Stimulated activated effector memory CD8-positive, alpha-beta T cell treated with anti-CD3 and anti-CD28 coated beads, Interleukin-12 subunit alpha, Interleukin-12 subunit beta, amount 100 ng/mL, for 72 hours (primary cell): ENCODE data around the gene LY6G6C.

Source experiments
- ATAC-seq: fragments of 150-1000 bp; cut with Tn5 transposase; 2 replicates; pipeline ENCODE4 v1.10.0; 2021
- DNase-seq, 2 donors: peaks; one replicate each; pipeline ENCODE4 v3.0.0; 2021 to 2022; ENCODE audit warnings: low spot score in 2 of 2
- H3K27ac Mint-ChIP-seq: one replicate; pipeline ENCODE4 v1.8.0; 2022; ENCODE audit warnings: mild to moderate bottlenecking, mixed read lengths
- H3K36me3 Mint-ChIP-seq: one replicate; pipeline ENCODE4 v1.8.0; 2022; ENCODE audit warnings: mild to moderate bottlenecking, mixed read lengths
- H3K4me1 Mint-ChIP-seq: one replicate; pipeline ENCODE4 v1.8.0; 2022; ENCODE audit warnings: mixed read lengths
- H3K4me3 Mint-ChIP-seq: one replicate; pipeline ENCODE4 v1.8.0; 2022; ENCODE audit warnings: mild to moderate bottlenecking, mixed read lengths
- H3K9me3 Mint-ChIP-seq: one replicate; pipeline ENCODE4 v1.8.0; 2022; ENCODE audit warnings: mixed read lengths

LY6G6C gene

GRCh38 chr6:31689249-31690110 lies 32.1 kb downstream of the LY6G6C start:
- H3K27ac Mint-ChIP-seq = peak overlapping the region; percentile 74
- ATAC-seq (peak; percentile 39), DNase-seq (no peak)
- H3K4me3 Mint-ChIP-seq = no peak overlapping the region
- peaks cover 85% of the 10 kb centered on the region for H3K36me3 Mint-ChIP-seq
- peaks cover 8% of the 10 kb centered on the region for H3K4me1 Mint-ChIP-seq
- H3K9me3 Mint-ChIP-seq = no peaks in the 10 kb centered on the region

GRCh38 chr6:31687860-31688693 lies 33.5 kb downstream of the LY6G6C start:
- H3K4me1 Mint-ChIP-seq = peaks cover 8% of the 10 kb centered on the region
- DNase-seq (no peak), ATAC-seq (no peak)
- H3K9me3 Mint-ChIP-seq = no peaks in the 10 kb centered on the region
- peak overlapping the region; percentile 32 for H3K27ac Mint-ChIP-seq
- H3K4me3 Mint-ChIP-seq = no peak overlapping the region
- peaks cover 71% of the 10 kb centered on the region for H3K36me3 Mint-ChIP-seq

GRCh38 chr6:31687321-31687720 lies 34.2 kb downstream of the LY6G6C start:
- peak overlapping the region; percentile 32 for H3K27ac Mint-ChIP-seq
- H3K4me3 Mint-ChIP-seq = no peak overlapping the region
- no peak for DNase-seq
- H3K9me3 Mint-ChIP-seq = no peaks in the 10 kb centered on the region
- H3K4me1 Mint-ChIP-seq = peaks cover 8% of the 10 kb centered on the region
- ATAC-seq = no peak
- H3K36me3 Mint-ChIP-seq = peaks cover 69% of the 10 kb centered on the region

GRCh38 chr6:31686483-31686882 lies 35.1 kb downstream of the LY6G6C start:
- H3K27ac Mint-ChIP-seq = peak overlapping the region; percentile 32

GRCh38 chr6:31683591-31683990 lies 38.0 kb downstream of the LY6G6C start:
- no peak for ATAC-seq
- H3K4me1 Mint-ChIP-seq = peaks cover 26% of the 10 kb centered on the region
- H3K9me3 Mint-ChIP-seq = no peaks in the 10 kb centered on the region
- peaks cover 50% of the 10 kb centered on the region for H3K36me3 Mint-ChIP-seq
- no peak overlapping the region for H3K4me3 Mint-ChIP-seq
- no peak for DNase-seq
- peak overlapping the region; percentile 40 for H3K27ac Mint-ChIP-seq

More at GRCh38 chr6:31686483-31686882, 35.1 kb downstream of the LY6G6C start:
- H3K4me1 Mint-ChIP-seq = peaks cover 12% of the 10 kb centered on the region
- ATAC-seq = no peak
- no peaks in the 10 kb centered on the region for H3K9me3 Mint-ChIP-seq
- no peak overlapping the region for H3K4me3 Mint-ChIP-seq
- DNase-seq = no peak
- H3K36me3 Mint-ChIP-seq = peaks cover 68% of the 10 kb centered on the region

GRCh38 chr6:31681135-31681671 lies 40.3 kb downstream of the LY6G6C start:
- Mint-ChIP-seq H3K4me3 (peak overlapping the region; percentile 83), H3K36me3 (peaks cover 26% of the 10 kb centered on the region), H3K4me1 (peaks cover 34% of the 10 kb centered on the region), H3K9me3 (no peaks in the 10 kb centered on the region), H3K27ac (peak overlapping the region; percentile 90)
- ATAC-seq (peak; percentile 74), DNase-seq (peak in 1 of 2 donors; percentile 71)

- peak; percentile 83 for ATAC-seq
- peak; percentile 47 to 80 for DNase-seq
- Mint-ChIP-seq H3K4me1 (peaks cover 34% of the 10 kb centered on the region), H3K9me3 (no peaks in the 10 kb centered on the region), H3K36me3 (peaks cover 19% of the 10 kb centered on the region), H3K27ac (peak within 1 kb of the TSS; percentile 90), H3K4me3 (peak within 1 kb of the TSS; percentile 83)
These were observed 41.1 kb downstream of the LY6G6C start, which contains the start of gene LY6G5C for GRCh38 chr6:31680226-31681134. Gene LY6G5C (minus strand): TSS chr6:31681067. CDS start chr6:31680373, 694 bp downstream.

- no peak for DNase-seq
- Mint-ChIP-seq H3K27ac (no peak overlapping the region), H3K36me3 (peaks cover 35% of the 10 kb centered on the region), H3K9me3 (no peaks in the 10 kb centered on the region), H3K4me1 (peaks cover 34% of the 10 kb centered on the region), H3K4me3 (no peak overlapping the region)
- no peak for ATAC-seq
These were observed 43.6 kb downstream of the LY6G6C start for GRCh38 chr6:31677955-31678354.

GRCh38 chr6:31676904-31677303 lies 44.6 kb downstream of the LY6G6C start:
- Mint-ChIP-seq H3K36me3 (peaks cover 36% of the 10 kb centered on the region), H3K4me3 (no peak overlapping the region), H3K27ac (peak overlapping the region; percentile 65), H3K9me3 (no peaks in the 10 kb centered on the region), H3K4me1 (peaks cover 34% of the 10 kb centered on the region)
- ATAC-seq (no peak), DNase-seq (no peak)

- peak overlapping the region; percentile 65 for H3K27ac Mint-ChIP-seq
- no peak for DNase-seq
- H3K9me3 Mint-ChIP-seq = no peaks in the 10 kb centered on the region
- ATAC-seq = no peak
- no peak overlapping the region for H3K4me3 Mint-ChIP-seq
- peaks cover 30% of the 10 kb centered on the region for H3K4me1 Mint-ChIP-seq
- peaks cover 40% of the 10 kb centered on the region for H3K36me3 Mint-ChIP-seq
These were observed 45.1 kb downstream of the LY6G6C start for GRCh38 chr6:31676322-31676903.

- Mint-ChIP-seq H3K4me3 (no peak within 1 kb of the TSS), H3K36me3 (peaks cover 99% of the 10 kb centered on the region)
These were observed 51.9 kb downstream of the LY6G6C start, which contains the start of gene LY6G5B for GRCh38 chr6:31669676-31670075. Gene LY6G5B (plus strand): TSS chr6:31669976. CDS start chr6:31670951, 975 bp downstream.

More at GRCh38 chr6:31669676-31670075, 51.9 kb downstream of the LY6G6C start, which contains the start of gene LY6G5B:
- DNase-seq = no peak
- peaks cover 33% of the 10 kb centered on the region for H3K4me1 Mint-ChIP-seq
- no peak for ATAC-seq
- no peaks in the 10 kb centered on the region for H3K9me3 Mint-ChIP-seq
- H3K27ac Mint-ChIP-seq = peak within 1 kb of the TSS; percentile 58
